MM.1S (cell line): ENCODE measurements around the gene GALR3.

Source experiments
- EZH2 ChIP-seq: fragments of 300-600 bp; sonication (generic); optimal IDR thresholded peaks from 2 replicates; pipeline ENCODE3; 2017; ENCODE audit warnings: low read depth, mild to moderate bottlenecking, antibody characterized with exemption, low read length, mixed read lengths
- EZH2phosphoT487 ChIP-seq: fragments of 300-600 bp; sonication (generic); IDR thresholded peaks from 2 replicates; pipeline ENCODE4 v1.6.1; 2018; ENCODE audit warnings: antibody characterized with exemption, low read length
- TF ChIP-seq, protein P1 (sequence below): fragments of 300-600 bp; sonication (generic); IDR thresholded peaks from 2 replicates; pipeline ENCODE4 v1.5.1; 2016; ENCODE audit warnings: antibody characterized with exemption, low read length, mixed read lengths

DNA sequence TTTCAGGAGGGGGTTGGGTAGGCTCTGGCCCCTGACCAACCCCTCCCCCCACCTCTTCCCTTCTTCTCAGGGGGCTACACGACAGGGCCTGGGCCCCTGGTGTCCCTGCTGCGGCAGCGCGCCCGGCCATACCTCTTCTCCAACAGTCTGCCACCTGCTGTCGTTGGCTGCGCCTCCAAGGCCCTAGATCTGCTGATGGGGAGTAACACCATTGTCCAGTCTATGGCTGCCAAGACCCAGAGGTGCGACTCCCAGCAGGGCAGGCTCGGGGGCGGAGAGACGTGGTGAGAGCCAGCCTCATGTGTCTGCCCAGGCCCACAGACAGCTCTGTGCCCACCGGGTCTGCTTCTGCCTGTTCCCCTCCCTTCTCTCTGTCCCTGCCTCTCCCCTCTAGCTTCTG, 7.6 kb upstream of the GALR3 start:
- TF ChIP-seq, protein P1, sequence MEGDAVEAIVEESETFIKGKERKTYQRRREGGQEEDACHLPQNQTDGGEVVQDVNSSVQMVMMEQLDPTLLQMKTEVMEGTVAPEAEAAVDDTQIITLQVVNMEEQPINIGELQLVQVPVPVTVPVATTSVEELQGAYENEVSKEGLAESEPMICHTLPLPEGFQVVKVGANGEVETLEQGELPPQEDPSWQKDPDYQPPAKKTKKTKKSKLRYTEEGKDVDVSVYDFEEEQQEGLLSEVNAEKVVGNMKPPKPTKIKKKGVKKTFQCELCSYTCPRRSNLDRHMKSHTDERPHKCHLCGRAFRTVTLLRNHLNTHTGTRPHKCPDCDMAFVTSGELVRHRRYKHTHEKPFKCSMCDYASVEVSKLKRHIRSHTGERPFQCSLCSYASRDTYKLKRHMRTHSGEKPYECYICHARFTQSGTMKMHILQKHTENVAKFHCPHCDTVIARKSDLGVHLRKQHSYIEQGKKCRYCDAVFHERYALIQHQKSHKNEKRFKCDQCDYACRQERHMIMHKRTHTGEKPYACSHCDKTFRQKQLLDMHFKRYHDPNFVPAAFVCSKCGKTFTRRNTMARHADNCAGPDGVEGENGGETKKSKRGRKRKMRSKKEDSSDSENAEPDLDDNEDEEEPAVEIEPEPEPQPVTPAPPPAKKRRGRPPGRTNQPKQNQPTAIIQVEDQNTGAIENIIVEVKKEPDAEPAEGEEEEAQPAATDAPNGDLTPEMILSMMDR, result no peak
- no peak for TF ChIP-seq EZH2
- no peak for TF ChIP-seq EZH2phosphoT487
